Fibroblast of lung (primary cell): ENCODE data around the gene DTX1. TPM values are rescaled to one million over a fixed set of nuclear protein-coding genes. Genes with fewer than 3 reads are reported as not detected.

Source experiments
- DNase-seq, 2 donors: peaks; one replicate each; pipeline versions ENCODE4 v3.0.0 to v3.0.0-alpha.2; 2010; ENCODE audit warnings: low read depth in 2 of 2
- H2AFZ ChIP-seq: 2 replicates; pipeline ENCODE4 v1.5.1; 2012; ENCODE audit warnings: low read length, control low read depth, inconsistent platforms
- H3K27ac ChIP-seq: 2 replicates; pipeline ENCODE4 v1.5.1; 2011; ENCODE audit warnings: low read length, control low read depth; ENCODE audit not compliant: insufficient read depth
- H3K27me3 ChIP-seq: 2 replicates; pipeline ENCODE4 v1.5.1; 2011; ENCODE audit warnings: mild to moderate bottlenecking, low read length; ENCODE audit not compliant: control insufficient read depth, insufficient read depth
- H3K36me3 ChIP-seq: 2 replicates; pipeline ENCODE4 v1.5.1; 2011; ENCODE audit warnings: low read length; ENCODE audit not compliant: control insufficient read depth, insufficient read depth
- H3K4me1 ChIP-seq: 2 replicates; pipeline ENCODE4 v1.5.1; 2011; ENCODE audit warnings: low read length; ENCODE audit not compliant: control insufficient read depth, insufficient read depth; ENCODE audit errors: extremely low read depth
- H3K4me2 ChIP-seq: 2 replicates; pipeline ENCODE4 v1.5.1; 2011; ENCODE audit warnings: low read length, control low read depth; ENCODE audit not compliant: insufficient read depth; ENCODE audit errors: extremely low read depth
- H3K4me3 ChIP-seq, 4 experiments: fragments of 200-600 bp in 1 of 4; sonication (generic) in 1 of 4; replicated peaks in 1 of 4; 2 replicates each; pipeline ENCODE4 v1.5.1; 2011 to 2016; ENCODE audit warnings: low read length in 4 of 4, low read depth in 3 of 4, mild to moderate bottlenecking in 3 of 4, control low read depth in 2 of 4, inconsistent platforms in 1 of 4, mixed read lengths in 1 of 4; ENCODE audit not compliant: insufficient read depth in 1 of 4; ENCODE audit errors: control extremely low read depth in 1 of 4
- H3K79me2 ChIP-seq: 2 replicates; pipeline ENCODE4 v1.5.1; 2012; ENCODE audit warnings: mild to moderate bottlenecking, low read length, inconsistent platforms; ENCODE audit not compliant: control insufficient read depth, insufficient read depth
- H3K9ac ChIP-seq: 2 replicates; pipeline ENCODE4 v1.5.1; 2011; ENCODE audit warnings: mild to moderate bottlenecking, low read length, control low read depth; ENCODE audit not compliant: insufficient read depth
- H3K9me3 ChIP-seq: 2 replicates; pipeline ENCODE4 v1.5.1; 2012; ENCODE audit warnings: low read depth, low read length; ENCODE audit not compliant: control insufficient read depth, insufficient read depth
- H4K20me1 ChIP-seq: 2 replicates; pipeline ENCODE4 v1.5.1; 2011; ENCODE audit warnings: low read length; ENCODE audit not compliant: control insufficient read depth, insufficient read depth; ENCODE audit errors: extremely low read depth
- CTCF ChIP-seq, 2 donors: IDR thresholded peaks in 1 of 2; conservative IDR thresholded peaks in 1 of 2; 1 replicate in 1 of 2; 2 replicates in 1 of 2; pipeline ENCODE4 v1.5.1; 2011 to 2012; ENCODE audit warnings: low read length in 2 of 2, control low read depth in 1 of 2, inconsistent platforms in 1 of 2, low read depth in 1 of 2, mild to moderate bottlenecking in 1 of 2
- EZH2 ChIP-seq: IDR thresholded peaks from 2 replicates; pipeline ENCODE4 v1.5.1; 2012; ENCODE audit warnings: low read length, control low read depth, mild to moderate bottlenecking; ENCODE audit errors: missing control alignments
- polyA plus RNA-seq, 2 donors: library from polyadenylated mRNA; depleted of rRNA in 1 of 2; stranded (reverse) in 1 of 2; unstranded in 1 of 2; fragments of >200 nt; gene quantifications; 2 replicates each; pipeline ENCODE4 v1.2.1, GENCODE V29; 2011 to 2012; ENCODE audit warnings: missing spikeins in 1 of 2
- total RNA-seq: library from RNA; depleted of rRNA; stranded (reverse); fragments of >200 nt; gene quantifications from 2 replicates; pipeline ENCODE4 v1.2.1, GENCODE V29; 2014

Gene DTX1
- total and polyA plus RNA-seq, 2 donors (not counting 1 experiment from before 2014, with no cell fraction given), result not detected

- Histone ChIP-seq H4K20me1 (no peaks in the 10 kb centered on the region), H3K4me1 (no peaks in the 10 kb centered on the region), H3K4me2 (no peak overlapping the region), H2AFZ (no peak overlapping the region), H3K36me3 (no peaks in the 10 kb centered on the region), H3K27me3 (no peaks in the 10 kb centered on the region), H3K27ac (no peak overlapping the region), H3K9ac (no peak overlapping the region), H3K79me2 (no peaks in the 10 kb centered on the region), H3K4me3 (no peak overlapping the region), H3K9me3 (no peaks in the 10 kb centered on the region)
- no peak for TF ChIP-seq CTCF (conservative IDR thresholded peaks at IDR 0.05 in 1 of 2, IDR thresholded peaks at IDR 0.05 in 1 of 2; ENCODE audit: low read depth in 1 of 2, low read length in 2 of 2)
- no peak for TF ChIP-seq EZH2
- no peak for DNase-seq
Observed at GRCh38 chr12:113069149-113069548, 12.6 kb downstream of the DTX1 start.

GRCh38 chr12:113069751-113070116 is 13.2 kb downstream of the DTX1 start:
- H4K20me1 ChIP-seq, result no peaks in the 10 kb centered on the region
- no peaks in the 10 kb centered on the region for H3K36me3 ChIP-seq
- H3K27ac ChIP-seq, result no peak overlapping the region
- H3K4me2 ChIP-seq, result no peak overlapping the region
- no peak for DNase-seq
- H3K4me3 ChIP-seq, result no peak overlapping the region
- H3K79me2 ChIP-seq, result no peaks in the 10 kb centered on the region
- no peak overlapping the region for H2AFZ ChIP-seq
- no peaks in the 10 kb centered on the region for H3K27me3 ChIP-seq
- H3K9me3 ChIP-seq, result no peaks in the 10 kb centered on the region
- TF ChIP-seq CTCF (conservative IDR thresholded peaks at IDR 0.05 in 1 of 2, IDR thresholded peaks at IDR 0.05 in 1 of 2; ENCODE audit: low read depth in 1 of 2, low read length in 2 of 2) (no peak), EZH2 (no peak)
- no peaks in the 10 kb centered on the region for H3K4me1 ChIP-seq
- H3K9ac ChIP-seq, result no peak overlapping the region

- H3K9me3 ChIP-seq, result no peaks in the 10 kb centered on the region
- TF ChIP-seq CTCF (conservative IDR thresholded peaks at IDR 0.05 in 1 of 2, IDR thresholded peaks at IDR 0.05 in 1 of 2; ENCODE audit: low read depth in 1 of 2, low read length in 2 of 2), result no peak
- DNase-seq, result no peak
- no peaks in the 10 kb centered on the region for H4K20me1 ChIP-seq
- H2AFZ ChIP-seq, result no peak overlapping the region
- H3K4me1 ChIP-seq, result no peaks in the 10 kb centered on the region
- H3K79me2 ChIP-seq, result no peaks in the 10 kb centered on the region
- no peak overlapping the region for H3K4me3 ChIP-seq
- H3K27me3 ChIP-seq, result no peaks in the 10 kb centered on the region
- no peak overlapping the region for H3K9ac ChIP-seq
- H3K36me3 ChIP-seq, result no peaks in the 10 kb centered on the region
- no peak overlapping the region for H3K27ac ChIP-seq
- no peak overlapping the region for H3K4me2 ChIP-seq
Observed at GRCh38 chr12:113070117-113070906, 13.8 kb downstream of the DTX1 start.
